Upper lobe of left lung (tissue), 6 donors: ENCODE data around the gene CHCHD4. TPM values are rescaled to one million over a fixed set of nuclear protein-coding genes. Genes with fewer than 3 reads are reported as not detected.

ENCODE experiments used
- ATAC-seq, 2 donors: fragments of 200-7000 bp; cut with Tn5 transposase; one replicate each; pipeline ENCODE4 v1.9.1; 2022; ENCODE audit warnings: mild to moderate bottlenecking in 2 of 2, moderate library complexity in 2 of 2; ENCODE audit not compliant: low FRiP score in 2 of 2
- DNase-seq, 2 donors: peaks; one replicate each; pipeline ENCODE4 v3.0.0-alpha.2; 2019 to 2020
- H3K27ac ChIP-seq, 4 donors: fragments of 200-600 bp; sonication (generic); one replicate each; pipeline ENCODE4 v1.5.1; 2016 to 2019
- H3K27me3 ChIP-seq, 4 donors: fragments of 200-600 bp; sonication (generic); one replicate each; pipeline ENCODE4 v1.5.1; 2017 to 2019
- H3K36me3 ChIP-seq, 4 donors: fragments of 200-600 bp; sonication (generic); one replicate each; pipeline ENCODE4 v1.5.1; 2016 to 2019
- H3K4me1 ChIP-seq, 4 donors: fragments of 200-600 bp; sonication (generic); one replicate each; pipeline ENCODE4 v1.5.1; 2018 to 2019
- H3K4me3 ChIP-seq, 4 donors: fragments of 200-600 bp; sonication (generic); one replicate each; pipeline ENCODE4 v1.5.1; 2017 to 2019; ENCODE audit warnings: mild to moderate bottlenecking in 2 of 4, moderate library complexity in 1 of 4
- H3K9me3 ChIP-seq, 4 donors: fragments of 200-600 bp; sonication (generic); one replicate each; pipeline ENCODE4 v1.5.1; 2018 to 2019
- CTCF ChIP-seq, 6 experiments: fragments of 450-650 bp in 4 of 6; fragments of 200-600 bp in 2 of 6; sonication (generic) in 2 of 6; IDR thresholded peaks; one replicate each; pipeline ENCODE4 v1.5.1; 2016 to 2019; ENCODE audit warnings: antibody characterized with exemption in 6 of 6
- EP300 ChIP-seq, 4 donors: sonication (generic); formaldehyde crosslinking; IDR thresholded peaks; one replicate each; pipeline ENCODE4 v1.5.1; 2017; ENCODE audit warnings: antibody characterized with exemption in 4 of 4, control low read depth in 2 of 4
- POLR2A ChIP-seq, 4 donors: fragments of 450-650 bp; IDR thresholded peaks; one replicate each; pipeline ENCODE4 v1.5.1; 2016 to 2017; ENCODE audit warnings: antibody characterized with exemption in 4 of 4, mild to moderate bottlenecking in 2 of 4
- POLR2AphosphoS5 ChIP-seq, 2 donors: sonication (generic); formaldehyde crosslinking; IDR thresholded peaks; one replicate each; pipeline ENCODE4 v1.5.1; 2017; ENCODE audit warnings: antibody characterized with exemption in 2 of 2
- WGBS, 2 donors: methylation state at CpG; one replicate each; pipeline ENCODE4 v1.1.5; 2017 to 2018; 5-methylcytosine and 5-hydroxymethylcytosine counted together
- total RNA-seq, 6 donors: library from RNA; depleted of rRNA in 4 of 6; stranded (reverse); fragments of >200 nt in 4 of 6; gene quantifications; one replicate each; pipeline versions ENCODE4 v1.1.0 to v1.2.1, GENCODE V29; 2016 to 2021
- donor health status: DM: no; HTN: no; CAD: no; lungs with moderate emphysema.
- donor health status: DM: no; HTN: yes; CAD: no; lungs with severe emphysema.

Gene CHCHD4
- 10 to 100 TPM in 3 of 6 donors, 1 to 10 TPM in 3; 2.1 to 13.2 (median 10.5) TPM for total RNA-seq

GRCh38 chr3:14124615-14125192 is at the start of gene CHCHD4, which contains the start of gene TMEM43:
TSS of gene CHCHD4 (minus strand) at chr3:14124870. CDS start at chr3:14124676, 194 bp downstream.
TSS of gene TMEM43 (plus strand) at chr3:14125052. CDS start at chr3:14125194, 142 bp downstream.
- peak within 1 kb of the TSS; percentile 90 to 98 (median 96) for H3K27ac ChIP-seq
- ATAC-seq: peak; percentile 93 to 95
- H3K27me3 ChIP-seq: no peaks in the 10 kb centered on the region
- peaks cover 32 to 46% (median 32%) of the 10 kb centered on the region in 4 donors for H3K4me1 ChIP-seq
- DNase-seq: peak; percentile 97 to 99
- no peaks in the 10 kb centered on the region for H3K9me3 ChIP-seq
- peak within 1 kb of the TSS; percentile 74 to 99 (median 80) for H3K4me3 ChIP-seq
- 0% methylated on average over 50 of the region's 55 CpGs; no CpG with 5 or more reads in 1 of the 2 donors for WGBS, 2 donors
- TF ChIP-seq CTCF (IDR thresholded peaks at IDR 0.05): peak in 3 of 6 experiments; percentile 22 to 41 (median 26)
- peak in 1 of 4 donors; percentile 33 for TF ChIP-seq EP300 (IDR thresholded peaks at IDR 0.05)
- peak in 3 of 4 donors; percentile 71 to 85 (median 83) for TF ChIP-seq POLR2A (IDR thresholded peaks at IDR 0.05)
- peak; percentile 78 to 79 for TF ChIP-seq POLR2AphosphoS5 (IDR thresholded peaks at IDR 0.05)
- peaks cover 4 to 22% (median 7%) of the 10 kb centered on the region in 4 donors for H3K36me3 ChIP-seq

GRCh38 chr3:14172496-14172895 is 47.8 kb upstream of the CHCHD4 start:
- H3K27ac ChIP-seq: no peak overlapping the region
- peaks cover 41 to 55% (median 48%) of the 10 kb centered on the region in 4 donors for H3K36me3 ChIP-seq
- DNase-seq: no peak
- no peak for ATAC-seq
- H3K9me3 ChIP-seq: no peaks in the 10 kb centered on the region
- no peak overlapping the region for H3K4me3 ChIP-seq
- no peaks in the 10 kb centered on the region for H3K27me3 ChIP-seq
- TF ChIP-seq POLR2A (IDR thresholded peaks at IDR 0.05) (no peak), POLR2AphosphoS5 (IDR thresholded peaks at IDR 0.05) (no peak), EP300 (IDR thresholded peaks at IDR 0.05) (no peak), CTCF (IDR thresholded peaks at IDR 0.05) (no peak)
- peaks cover 5 to 27% (median 12%) of the 10 kb centered on the region in 4 donors for H3K4me1 ChIP-seq
- WGBS, 2 donors: 96 to 97% methylated on average over 5 of the region's 5 CpGs

GRCh38 chr3:14170531-14171159 is 46.0 kb upstream of the CHCHD4 start:
- TF ChIP-seq POLR2AphosphoS5 (IDR thresholded peaks at IDR 0.05): no peak
- TF ChIP-seq CTCF (IDR thresholded peaks at IDR 0.05): no peak
- no peak for TF ChIP-seq POLR2A (IDR thresholded peaks at IDR 0.05)
- no peak for TF ChIP-seq EP300 (IDR thresholded peaks at IDR 0.05)
- H3K9me3 ChIP-seq: no peaks in the 10 kb centered on the region
- peaks cover 45 to 73% (median 65%) of the 10 kb centered on the region in 4 donors for H3K36me3 ChIP-seq
- DNase-seq (no peak), ATAC-seq (no peak)
- peaks cover 0 to 9% (median 2%) of the 10 kb centered on the region in 4 donors for H3K4me1 ChIP-seq
- H3K27me3 ChIP-seq: no peaks in the 10 kb centered on the region
- H3K4me3 ChIP-seq: no peak overlapping the region
- 80 to 91% methylated on average over 2 of the region's 2 CpGs for whole genome bisulfite sequencing, 2 donors
- no peak overlapping the region for H3K27ac ChIP-seq

GRCh38 chr3:14169871-14170270 is 45.2 kb upstream of the CHCHD4 start:
- no peak for TF ChIP-seq POLR2A (IDR thresholded peaks at IDR 0.05)
- no peak for TF ChIP-seq POLR2AphosphoS5 (IDR thresholded peaks at IDR 0.05)
- no peak for TF ChIP-seq CTCF (IDR thresholded peaks at IDR 0.05)
- TF ChIP-seq EP300 (IDR thresholded peaks at IDR 0.05): no peak
- no peak overlapping the region for H3K27ac ChIP-seq
- no peaks in the 10 kb centered on the region for H3K27me3 ChIP-seq
- no peak for DNase-seq
- H3K4me3 ChIP-seq: no peak overlapping the region
- H3K9me3 ChIP-seq: no peaks in the 10 kb centered on the region
- no peak for ATAC-seq
- H3K4me1 ChIP-seq: peaks cover 0 to 1% (median 0%) of the 10 kb centered on the region in 4 donors
- H3K36me3 ChIP-seq: peaks cover 45 to 81% (median 73%) of the 10 kb centered on the region in 4 donors
